Mesenchymal stem cell (in vitro differentiated cells and primary cell): Measurements from ENCODE around the gene DOCK8.
A peak's percentile ranks its signal among the peaks of the same experiment; 100 is the strongest.

Experiments
- DNase-seq: peaks from one replicate; pipeline ENCODE4 v3.0.0-alpha.2; 2013
- H2AFZ ChIP-seq: one replicate; pipeline ENCODE4 v1.6.1; 2013; ENCODE audit warnings: low read depth, mild to moderate bottlenecking, control low read depth, inconsistent platforms, low read length, moderate library complexity
- H2AK5ac ChIP-seq: 2 replicates; pipeline ENCODE4 v1.6.1; 2013; ENCODE audit warnings: low read length, moderate library complexity, mild to moderate bottlenecking, inconsistent platforms; ENCODE audit not compliant: severe bottlenecking
- H2BK120ac ChIP-seq: one replicate; pipeline ENCODE4 v1.6.1; 2013; ENCODE audit warnings: low read depth, mild to moderate bottlenecking, inconsistent platforms, low read length, moderate library complexity
- H2BK12ac ChIP-seq, 2 experiments: one replicate each; pipeline ENCODE4 v1.6.1; 2013; ENCODE audit warnings: inconsistent platforms in 2 of 2, low read length in 2 of 2, mild to moderate bottlenecking in 2 of 2, moderate library complexity in 2 of 2, control low read depth in 1 of 2
- H2BK15ac ChIP-seq: one replicate; pipeline ENCODE4 v1.6.1; 2013; ENCODE audit warnings: mild to moderate bottlenecking, low read depth, inconsistent platforms; ENCODE audit not compliant: poor library complexity, severe bottlenecking
- H2BK5ac ChIP-seq: 2 replicates; pipeline ENCODE4 v1.6.1; 2013; ENCODE audit warnings: low read depth, mild to moderate bottlenecking, low read length, control low read depth, inconsistent platforms; ENCODE audit not compliant: poor library complexity, severe bottlenecking
- H3K14ac ChIP-seq, 2 experiments: one replicate each; pipeline ENCODE4 v1.6.1; 2013; ENCODE audit warnings: inconsistent platforms in 2 of 2, low read length in 2 of 2, control low read depth in 1 of 2, mild to moderate bottlenecking in 1 of 2, moderate library complexity in 1 of 2
- H3K18ac ChIP-seq, 2 experiments: one replicate each; pipeline ENCODE4 v1.6.1; 2013; ENCODE audit warnings: inconsistent platforms in 2 of 2, low read length in 2 of 2, control low read depth in 1 of 2, low read depth in 1 of 2, mild to moderate bottlenecking in 1 of 2
- H3K23ac ChIP-seq, 2 experiments: one replicate each; pipeline ENCODE4 v1.6.1; 2013; ENCODE audit warnings: inconsistent platforms in 2 of 2, low read length in 2 of 2, mild to moderate bottlenecking in 2 of 2, moderate library complexity in 2 of 2, control low read depth in 1 of 2
- H3K27ac ChIP-seq: 2 replicates; pipeline ENCODE4 v1.5.1; 2013; ENCODE audit warnings: mild to moderate bottlenecking, moderate library complexity, low read length, control low read depth, inconsistent platforms; ENCODE audit not compliant: poor library complexity, severe bottlenecking
- H3K27me3 ChIP-seq, 2 experiments: 2 replicates each; pipeline versions ENCODE4 v1.6.1 to v1.7.0; 2013; ENCODE audit warnings: low read length in 2 of 2, mild to moderate bottlenecking in 2 of 2, moderate library complexity in 2 of 2, control low read depth in 1 of 2, inconsistent platforms in 1 of 2; ENCODE audit not compliant: control insufficient read depth in 1 of 2, insufficient read depth in 1 of 2
- H3K36me3 ChIP-seq, 2 experiments: 2 replicates each; pipeline versions ENCODE4 v1.6.1 to v1.7.0; 2013; ENCODE audit warnings: low read length in 2 of 2, control low read depth in 1 of 2, inconsistent platforms in 1 of 2, low read depth in 1 of 2, mild to moderate bottlenecking in 1 of 2; ENCODE audit not compliant: insufficient read depth in 2 of 2, control insufficient read depth in 1 of 2
- H3K4ac ChIP-seq, 2 experiments: one replicate each; pipeline ENCODE4 v1.6.1; 2013; ENCODE audit warnings: inconsistent platforms in 2 of 2, low read length in 2 of 2, mild to moderate bottlenecking in 2 of 2, moderate library complexity in 2 of 2, control low read depth in 1 of 2, low read depth in 1 of 2
- H3K4me1 ChIP-seq: 2 replicates; pipeline ENCODE4 v1.6.1; 2013; ENCODE audit warnings: low read depth, low read length, control low read depth; ENCODE audit not compliant: control insufficient read depth, insufficient read depth
- H3K4me2 ChIP-seq: 2 replicates; pipeline ENCODE4 v1.6.1; 2013; ENCODE audit warnings: low read length, mild to moderate bottlenecking, inconsistent platforms; ENCODE audit not compliant: poor library complexity, severe bottlenecking
- H3K4me3 ChIP-seq, 2 experiments: 2 replicates each; pipeline versions ENCODE4 v1.5.1 to v1.7.0; 2013; ENCODE audit warnings: low read length in 2 of 2, mild to moderate bottlenecking in 2 of 2, control low read depth in 1 of 2, low read depth in 1 of 2; ENCODE audit not compliant: insufficient read depth in 1 of 2
- H3K79me1 ChIP-seq: replicated peaks from 2 replicates; pipeline ENCODE4 v1.6.1; 2013; ENCODE audit warnings: mild to moderate bottlenecking, control low read depth, low read length, inconsistent platforms; ENCODE audit not compliant: poor library complexity, severe bottlenecking
- H3K9ac ChIP-seq: 2 replicates; pipeline ENCODE4 v1.7.0; 2013; ENCODE audit warnings: mild to moderate bottlenecking, low read length, moderate library complexity
- H3K9me3 ChIP-seq: 2 replicates; pipeline ENCODE4 v1.7.0; 2013; ENCODE audit warnings: mild to moderate bottlenecking, low read length; ENCODE audit not compliant: control insufficient read depth
- H4K8ac ChIP-seq: one replicate; pipeline ENCODE4 v1.6.1; 2013; ENCODE audit warnings: inconsistent platforms, mild to moderate bottlenecking, low read length, moderate library complexity
- H4K91ac ChIP-seq: one replicate; pipeline ENCODE4 v1.6.1; 2013; ENCODE audit warnings: mild to moderate bottlenecking, low read length, inconsistent platforms
- WGBS: methylation state at CpG from one replicate; pipeline ENCODE4 v1.1.7; 2013; ENCODE audit warnings: mixed read lengths; 5-methylcytosine and 5-hydroxymethylcytosine counted together

DOCK8 gene

GRCh38 chr9:506281-506680 lies 291.6 kb downstream of the DOCK8 start:
- no peak overlapping the region for H2AFZ ChIP-seq
- no peak overlapping the region for H2BK5ac ChIP-seq
- WGBS = 54% methylated on average over 2 of the region's 7 CpGs

GRCh38 chr9:511861-512260 lies 297.2 kb downstream of the DOCK8 start:
- no peak for DNase-seq
- Histone ChIP-seq H2AK5ac (no peak overlapping the region), H3K4me3 (no peak overlapping the region), H3K4me1 (no peaks in the 10 kb centered on the region), H3K27me3 (peaks cover 0 to 3% of the 10 kb centered on the region in 2 experiments), H3K27ac (no peak overlapping the region), H4K91ac (no peak overlapping the region), H3K23ac (no peak overlapping the region), H3K9ac (no peak overlapping the region), H2BK15ac (no peak overlapping the region), H2BK120ac (no peak overlapping the region), H3K9me3 (no peaks in the 10 kb centered on the region), H2BK12ac (no peak overlapping the region), H3K4me2 (no peak overlapping the region), H4K8ac (no peak overlapping the region), H3K4ac (no peak overlapping the region), H3K14ac (peak overlapping the region in 1 of 2 experiments; percentile 79), H3K79me1 (no peaks in the 10 kb centered on the region), H3K36me3 (no peaks in the 10 kb centered on the region), H2BK5ac (no peak overlapping the region), H2AFZ (no peak overlapping the region), H3K18ac (no peak overlapping the region)
- 56% methylated on average over 1 of the region's 1 CpG for WGBS

More at GRCh38 chr9:506281-506680, 291.6 kb downstream of the DOCK8 start:
- no peak overlapping the region for H3K27ac ChIP-seq
- H3K27me3 ChIP-seq = peaks cover 26 to 28% of the 10 kb centered on the region in 2 experiments
- no peak for DNase-seq
- H3K14ac ChIP-seq = no peak overlapping the region
- no peaks in the 10 kb centered on the region for H3K36me3 ChIP-seq
- H3K18ac ChIP-seq = no peak overlapping the region
- no peak overlapping the region for H3K4ac ChIP-seq
- H4K8ac ChIP-seq = no peak overlapping the region
- no peak overlapping the region for H3K9ac ChIP-seq
- H2BK12ac ChIP-seq = no peak overlapping the region
- H3K4me2 ChIP-seq = no peak overlapping the region
- H2AK5ac ChIP-seq = no peak overlapping the region
- H2BK120ac ChIP-seq = no peak overlapping the region
- no peaks in the 10 kb centered on the region for H3K9me3 ChIP-seq
- no peaks in the 10 kb centered on the region for H3K79me1 ChIP-seq
- peaks cover 18% of the 10 kb centered on the region for H3K4me1 ChIP-seq
- no peak overlapping the region for H4K91ac ChIP-seq
- H3K4me3 ChIP-seq = no peak overlapping the region
- H2BK15ac ChIP-seq = no peak overlapping the region
- H3K23ac ChIP-seq = no peak overlapping the region

- Histone ChIP-seq H2AFZ (no peak overlapping the region), H3K23ac (no peak overlapping the region), H3K4me1 (no peaks in the 10 kb centered on the region), H2AK5ac (no peak overlapping the region), H3K27ac (no peak overlapping the region), H4K8ac (no peak overlapping the region), H2BK5ac (no peak overlapping the region), H2BK15ac (no peak overlapping the region), H3K4ac (no peak overlapping the region), H3K14ac (no peak overlapping the region), H3K4me2 (no peak overlapping the region), H3K18ac (no peak overlapping the region), H2BK12ac (no peak overlapping the region), H3K27me3 (peaks cover 0 to 5% of the 10 kb centered on the region in 2 experiments), H3K4me3 (no peak overlapping the region), H3K79me1 (no peaks in the 10 kb centered on the region), H3K9ac (no peak overlapping the region), H4K91ac (no peak overlapping the region), H3K36me3 (no peaks in the 10 kb centered on the region), H2BK120ac (no peak overlapping the region), H3K9me3 (no peaks in the 10 kb centered on the region)
- 56% methylated on average over 3 of the region's 3 CpGs for WGBS
- DNase-seq = no peak
Measured at GRCh38 chr9:512555-513272, 298.0 kb downstream of the DOCK8 start.
